ENCODE data around the gene HOXA13.

The HOXA13 gene

GRCh38 chr7:27235387-27236311 is 35.8 kb upstream of the HOXA13 start:
- DNase-seq, result no peak

GRCh38 chr7:27229448-27229847 is 29.6 kb upstream of the HOXA13 start:
- DNase-seq, result no peak

DNA sequence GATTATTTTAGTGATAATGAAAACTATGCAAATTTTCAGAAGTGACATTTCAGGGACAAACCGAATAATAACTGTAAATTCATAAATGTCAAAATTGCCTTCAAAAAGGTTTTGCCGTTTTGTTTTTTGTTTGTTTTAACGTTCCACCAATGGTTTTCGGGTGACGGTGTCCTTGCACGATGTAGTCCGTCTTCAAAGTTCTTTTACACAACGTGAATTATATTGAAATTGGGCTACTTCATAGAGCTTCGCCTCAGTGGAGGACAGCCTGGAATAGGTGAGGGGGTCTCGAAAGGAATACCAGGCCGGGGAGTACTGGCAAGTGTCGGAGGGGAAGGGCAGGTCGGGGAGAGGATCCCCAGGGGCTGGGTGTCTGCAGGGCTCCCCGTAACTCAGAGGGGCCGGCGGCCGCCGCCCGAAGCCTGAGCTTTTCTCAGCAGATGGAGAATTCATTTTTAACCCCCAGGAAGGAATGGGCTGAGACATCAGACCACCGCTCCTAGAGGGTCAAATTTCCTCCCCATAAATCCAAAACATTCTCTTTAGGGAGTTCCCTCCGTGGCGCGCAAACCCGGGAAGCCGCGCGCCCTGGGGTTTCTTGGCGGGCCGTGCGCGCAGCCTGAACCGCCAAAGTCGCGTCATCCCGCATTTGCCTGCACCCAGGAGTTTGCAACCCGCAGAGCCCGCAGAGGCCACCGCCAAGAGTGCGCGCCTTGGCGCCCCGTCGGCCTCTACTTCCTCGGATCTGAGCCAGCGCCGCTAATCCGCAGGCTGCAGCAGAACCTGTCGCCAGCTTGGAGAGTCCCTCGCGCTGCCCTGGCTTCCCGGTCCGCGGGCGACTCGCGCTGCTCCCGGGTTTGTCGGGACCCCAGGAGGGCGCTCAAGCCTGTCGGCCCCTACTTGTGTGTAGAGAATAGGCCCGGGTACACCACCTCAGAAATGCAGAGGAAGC is 25.4 kb upstream of the HOXA13 start:
- no peak for DNase-seq

DNA sequence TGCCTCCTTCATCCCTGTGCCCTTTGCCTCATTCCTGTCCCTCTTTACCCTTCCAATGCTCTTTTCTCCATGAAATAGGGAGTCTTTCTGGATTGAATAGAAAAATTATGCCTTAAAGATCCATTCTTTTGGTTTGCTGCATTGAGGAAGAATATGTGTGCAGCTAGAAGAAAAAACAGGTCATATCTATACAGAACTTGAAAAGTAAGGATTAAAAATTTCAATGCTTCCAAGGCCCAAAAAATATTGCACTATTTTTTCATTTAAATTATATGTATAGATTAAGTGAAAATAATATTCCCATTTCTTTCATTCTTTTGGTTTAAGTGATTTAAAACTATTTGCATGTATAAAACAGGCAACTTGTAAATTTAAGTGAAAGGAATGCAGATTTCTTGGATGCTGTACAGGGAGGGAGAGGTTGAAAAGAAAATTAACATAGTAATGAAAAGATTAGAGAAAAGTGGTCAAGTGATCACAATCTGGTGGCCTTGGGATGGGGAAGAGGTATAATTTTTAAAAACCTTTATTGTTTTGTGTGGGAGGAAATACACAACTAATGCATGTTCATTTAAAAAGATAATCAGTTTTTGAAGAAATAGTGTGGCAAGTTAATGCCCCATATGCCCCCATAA is 24.2 kb upstream of the HOXA13 start:
- DNase-seq, result no peak

- DNase-seq, result no peak
Measured at GRCh38 chr7:27221201-27221797, 21.4 kb upstream of the HOXA13 start.

GRCh38 chr7:27220440-27220955 is 20.6 kb upstream of the HOXA13 start:
- no peak for DNase-seq

GRCh38 chr7:27219821-27220220 is 19.9 kb upstream of the HOXA13 start:
- DNase-seq, result no peak

DNA sequence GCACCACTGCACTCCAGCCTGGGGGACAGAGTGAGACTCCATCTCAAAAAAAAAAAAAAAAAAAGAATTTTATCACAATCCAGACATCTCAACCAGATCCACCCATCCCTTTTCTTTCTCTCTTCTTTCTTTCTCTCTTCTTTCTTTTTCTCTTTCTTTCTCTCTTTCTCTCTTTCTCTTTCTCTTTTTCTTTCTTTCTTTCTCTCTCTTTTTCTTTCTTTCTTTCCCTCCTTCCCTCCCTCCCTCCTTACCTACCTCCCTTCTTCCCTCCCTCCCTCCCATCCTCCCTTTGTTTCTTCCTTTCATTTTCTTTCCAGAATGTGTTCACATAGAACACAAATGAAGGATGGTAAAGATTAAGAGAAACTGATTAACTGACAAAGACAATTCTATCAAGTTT is 18.1 kb upstream of the HOXA13 start:
- no peak for DNase-seq

DNA sequence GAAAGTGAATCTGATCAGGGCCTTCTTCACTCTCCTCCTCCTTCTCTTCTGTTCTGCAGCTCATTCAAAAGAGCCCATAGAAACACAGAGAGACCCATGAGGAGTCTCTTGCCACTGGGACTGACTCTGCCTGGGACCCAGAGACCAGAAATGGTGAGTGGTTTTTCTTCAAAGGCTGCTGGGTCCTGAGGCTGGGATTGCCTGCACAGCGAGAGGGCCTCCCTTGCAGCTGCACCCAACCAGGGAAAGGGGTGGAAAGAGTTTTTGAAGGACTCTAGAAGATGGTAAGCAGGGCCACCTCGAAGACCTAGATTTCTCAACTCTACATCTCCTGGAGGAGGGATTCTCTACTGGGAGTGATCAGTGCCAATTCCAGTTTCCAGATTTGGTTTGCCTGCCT is 15.5 kb upstream of the HOXA13 start:
- DNase-seq, result no peak

DNA sequence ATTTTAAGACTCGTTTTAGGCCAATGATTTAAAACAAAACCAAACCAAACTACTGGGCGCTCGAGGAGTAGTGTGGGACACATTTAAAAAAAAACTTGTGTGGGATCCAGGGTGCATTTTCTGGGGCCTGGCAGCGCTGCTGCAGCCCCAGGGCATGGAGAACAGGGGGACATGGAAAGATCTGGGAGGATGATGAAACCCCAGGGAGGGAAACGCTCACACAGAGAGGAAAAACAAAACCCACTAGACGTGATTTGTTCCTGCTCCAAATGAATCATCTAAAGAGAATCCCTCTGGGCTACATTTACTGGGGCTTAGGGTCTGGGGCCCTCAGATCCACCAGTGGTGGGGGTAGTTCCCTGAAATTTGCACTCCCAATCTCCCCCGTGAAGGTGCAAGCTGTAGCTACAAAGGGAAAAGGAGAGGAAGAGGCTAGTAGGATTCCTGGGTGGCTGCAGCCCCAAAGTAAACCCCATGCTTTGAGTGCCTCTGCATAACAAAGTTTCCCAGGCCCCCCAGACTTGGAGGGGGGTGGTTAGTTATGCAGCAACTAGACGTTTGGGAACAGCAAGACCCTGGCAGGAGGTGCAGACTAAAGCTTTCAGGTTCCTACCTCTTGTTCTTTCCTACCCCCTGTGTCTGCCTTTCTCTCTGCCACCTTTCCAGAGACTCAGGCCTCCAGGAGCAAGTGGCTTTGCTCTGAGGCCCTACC is 14.5 kb upstream of the HOXA13 start:
- DNase-seq, result no peak

DNA sequence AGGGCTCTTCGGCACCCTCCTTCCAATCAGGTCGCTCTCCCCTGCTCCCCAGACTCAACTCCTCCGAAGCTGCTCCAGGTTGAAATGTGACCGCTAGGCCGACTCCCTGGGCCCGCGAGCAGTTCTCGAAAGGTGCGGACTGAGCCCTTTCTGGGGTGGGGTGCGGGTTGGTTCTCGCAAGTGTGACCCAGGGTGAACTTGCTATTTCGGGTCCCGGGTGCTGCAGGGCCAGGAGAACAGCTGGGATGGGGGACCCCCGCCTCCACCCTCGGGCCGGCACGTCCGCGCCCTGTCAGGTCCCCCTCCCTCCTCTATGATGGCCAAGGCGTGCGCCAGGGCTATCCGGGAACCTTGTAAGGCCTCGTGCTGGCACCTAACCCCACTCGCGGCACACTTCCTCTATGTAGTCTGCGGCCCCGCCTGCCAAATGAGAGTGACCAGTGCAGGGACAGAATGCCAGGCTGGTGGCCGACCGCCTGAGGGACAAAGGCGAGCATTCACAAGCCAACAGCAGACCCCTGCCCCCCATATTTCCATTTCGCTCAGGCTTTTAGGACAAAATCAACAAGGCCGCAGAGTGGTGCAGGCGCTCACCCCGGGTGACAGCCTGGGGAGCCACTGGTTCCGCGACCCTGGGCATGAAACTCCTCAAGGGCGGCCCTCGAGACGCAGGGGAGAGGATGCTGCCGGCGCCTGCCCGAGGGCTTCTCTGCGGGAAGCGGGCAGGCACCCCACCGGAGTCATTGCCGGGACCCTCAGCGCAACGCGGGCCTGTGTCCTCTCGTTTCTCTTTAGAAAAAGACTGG is 13.7 kb upstream of the HOXA13 start:
- no peak for DNase-seq

GRCh38 chr7:27212497-27213432 is 12.9 kb upstream of the HOXA13 start:
- no peak for DNase-seq

GRCh38 chr7:27211764-27212204 is 11.9 kb upstream of the HOXA13 start:
- DNase-seq, result no peak

DNA sequence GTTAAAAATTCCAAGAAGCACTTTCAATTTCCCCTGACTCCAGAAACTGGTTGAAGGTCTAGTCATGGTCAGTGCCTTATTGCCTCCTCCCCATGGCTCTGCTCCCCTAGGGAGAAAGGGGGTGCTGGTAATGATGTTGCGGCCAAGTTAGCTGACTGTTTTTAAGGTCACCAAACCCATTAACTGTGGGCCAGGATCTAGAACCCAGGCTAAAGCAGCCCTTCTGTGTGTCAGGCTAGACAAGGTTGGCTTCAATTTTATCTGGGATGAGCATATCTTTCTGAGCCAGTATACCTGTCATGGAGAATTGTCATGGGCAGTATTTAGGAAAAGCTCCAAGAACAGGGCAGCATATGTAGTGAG is 11.2 kb upstream of the HOXA13 start:
- DNase-seq, result no peak

- DNase-seq, result no peak
Measured at GRCh38 chr7:27210441-27211083, 10.7 kb upstream of the HOXA13 start.

- no peak for DNase-seq
Measured at GRCh38 chr7:27209933-27210440, 10.1 kb upstream of the HOXA13 start.

- no peak for DNase-seq
Measured at GRCh38 chr7:27208998-27209397, 9.1 kb upstream of the HOXA13 start.

- no peak for DNase-seq
Measured at GRCh38 chr7:27207348-27207985, 7.6 kb upstream of the HOXA13 start.
